ENCODE measurements around the gene TRMT6.

GRCh38 chr20:5945963-5946362 is 4.4 kb downstream of the TRMT6 start:
- TF ChIP-seq SMC3 (IDR thresholded peaks at IDR 0.05; ENCODE audit: low read depth, low read length) (no peak), MXI1 (IDR thresholded peaks at IDR 0.05; ENCODE audit: low read depth, low read length) (no peak), CTCF (IDR thresholded peaks at IDR 0.05) (no peak), POLR2AphosphoS5 (IDR thresholded peaks at IDR 0.05; ENCODE audit: low read depth, low read length) (peak; percentile 24; the same call in 1 of the 2 replicates), MAX (IDR thresholded peaks at IDR 0.05; ENCODE audit: low read depth) (no peak), PBX3 (IDR thresholded peaks at IDR 0.05) (no peak)
